H1 (cell line): ENCODE data around the gene GALNTL6. TPM values are rescaled to one million over a fixed set of nuclear protein-coding genes. Genes with fewer than 3 reads are reported as not detected.

Experiments
- CHD1 ChIP-seq: IDR thresholded peaks from 2 replicates; pipeline ENCODE4 v1.6.1; 2012; ENCODE audit warnings: low read depth, low read length, improper control_type of control experiment
- CHD7 ChIP-seq: fragments of 300-600 bp; sonication (generic); IDR thresholded peaks from 2 replicates; pipeline ENCODE4 v1.7.1; 2012; ENCODE audit warnings: low read length, moderate library complexity, mild to moderate bottlenecking, inconsistent platforms; ENCODE audit not compliant: insufficient replicate concordance
- CTCF ChIP-seq, 3 experiments: IDR thresholded peaks; 1 replicate in 2 of 3; 2 replicates in 1 of 3; pipeline versions ENCODE4 v1.5.1 to v1.6.1; 2011; ENCODE audit warnings: low read length in 3 of 3, mild to moderate bottlenecking in 3 of 3, inconsistent platforms in 2 of 3, low read depth in 1 of 3, moderate library complexity in 1 of 3; ENCODE audit not compliant: insufficient read depth in 1 of 3; ENCODE audit errors: control extremely low read depth in 1 of 3
- GTF2F1 ChIP-seq: IDR thresholded peaks from 2 replicates; pipeline ENCODE4 v1.6.1; 2012; ENCODE audit warnings: low read depth, low read length, improper control_type of control experiment, borderline replicate concordance
- SP4 ChIP-seq: IDR thresholded peaks from 2 replicates; pipeline ENCODE4 v1.6.1; 2012; ENCODE audit warnings: low read length, inconsistent platforms
- SRF ChIP-seq: IDR thresholded peaks from 2 replicates; pipeline ENCODE4 v1.6.1; 2011; ENCODE audit warnings: mild to moderate bottlenecking, low read depth, low read length, moderate library complexity
- USF2 ChIP-seq: IDR thresholded peaks from 2 replicates; pipeline ENCODE4 v1.6.1; 2011; ENCODE audit warnings: low read length, improper control_type of control experiment
- YY1 ChIP-seq: IDR thresholded peaks from 2 replicates; pipeline ENCODE4 v1.6.1; 2011; ENCODE audit warnings: low read depth, mild to moderate bottlenecking, low read length
- polyA plus RNA-seq, 7 experiments: library from polyadenylated mRNA; depleted of rRNA in 3 of 7; stranded (reverse) in 5 of 7; unstranded in 2 of 7; fragments of >200 nt in 5 of 7; fragments of 200-250 nt in 2 of 7; gene quantifications; 1 replicate in 5 of 7; 2 replicates in 1 of 7; 4 replicates in 1 of 7; pipeline versions ENCODE4 v1.2.1 to v1.2.3, GENCODE V29; 2011 to 2013; ENCODE audit warnings: missing spikeins in 2 of 7, mixed read lengths in 2 of 7
- total RNA-seq: library from RNA; stranded (reverse); fragmentation: NEBNext Ultra II Directional; extraction: Animal tissue kit (Norgen Biotek cat#: 25700); gene quantifications from 2 replicates; pipeline ENCODE4 v1.2.1, GENCODE V29; 2021

The GALNTL6 gene
- total and polyA plus RNA-seq, 2 of the 8 experiments (the other 6 are each of a cell fraction or from before 2014, with no cell fraction given): 0.03 to 0.32 TPM

- TF ChIP-seq CHD7 (no peak), CHD1 (no peak), YY1 (no peak), CTCF (IDR thresholded peaks at IDR 0.05; ENCODE audit: control extremely low read depth in 1 of 3, insufficient read depth in 1 of 3, low read depth in 1 of 3, low read length in 3 of 3) (no peak), SP4 (no peak), USF2 (no peak), SRF (no peak), GTF2F1 (no peak)
Observed at GRCh38 chr4:172680691-172681090, 867.5 kb downstream of the GALNTL6 start (continued).
